Measurements from ENCODE around the gene GUCY1A2. TPM values are rescaled to one million over a fixed set of nuclear protein-coding genes. Genes with fewer than 3 reads are reported as not detected.
"Not testable (repeated sequence)": the region's sequence is repeated elsewhere in the genome, so short reads cannot be mapped to it uniquely, and the experiment has no call there.

GUCY1A2 gene
- polyA plus RNA-seq (under 0.01 TPM in 2 of 3 replicates, not detected in the other), polyA minus RNA-seq (not detected in 3 replicates)
- polyA plus RNA-seq (2011; ENCODE audit: low read depth) = not detected
- polyA plus RNA-seq (2011; cell fraction: cytosol; rRNA removed) = under 0.01 TPM in 1 of 2 replicates, not detected in the other
- 0.01 TPM in 1 of 2 replicates, not detected in the other for polyA plus RNA-seq (2011; cell fraction: nucleus; rRNA removed)
- polyA plus RNA-seq (2012; ENCODE audit: low replicate concordance) = not detected in 2 replicates
- polyA minus RNA-seq (2011; cell fraction: cytosol; rRNA and poly(A)+ RNA removed) = not detected
- not detected in 2 replicates for polyA minus RNA-seq (2011; cell fraction: nucleus; rRNA and poly(A)+ RNA removed)

GRCh38 chr11:107018219-107018901 lies at the start of gene GUCY1A2:
Gene GUCY1A2 (minus strand): TSS chr11:107018476. CDS start chr11:107018055, 421 bp downstream.
- peaks cover 9% of the 10 kb centered on the region for H3K4me1 ChIP-seq (ENCODE audit: control insufficient read depth, extremely low read depth, insufficient read depth, low read length)
- H3K9me3 ChIP-seq (ENCODE audit: control insufficient read depth, low read depth, low read length) = no peaks in the 10 kb centered on the region
- FAIRE-seq = no peak
- TF ChIP-seq EZH2 (IDR thresholded peaks at IDR 0.05; ENCODE audit: low read length) = no peak
- TF ChIP-seq CTCF (optimal IDR thresholded peaks at IDR 0.05 in 1 of 3, IDR thresholded peaks at IDR 0.05 in 1 of 3, conservative IDR thresholded peaks at IDR 0.05 in 1 of 3; ENCODE audit: extremely low read depth in 1 of 3, insufficient read depth in 2 of 3, low read length in 3 of 3) = no peak
- no peak for DNase-seq (ENCODE audit: low read depth, low spot score)
- no peak within 1 kb of the TSS for H3K27ac ChIP-seq (ENCODE audit: control insufficient read depth, insufficient read depth, low read length)
- H3K79me2 ChIP-seq (ENCODE audit: control insufficient read depth, insufficient read depth, low read length) = no peaks in the 10 kb centered on the region
- peaks cover 29% of the 10 kb centered on the region for H3K27me3 ChIP-seq (ENCODE audit: control insufficient read depth, extremely low read depth, insufficient read depth, low read length)
- dilution Hi-C loops (cut with MboI; ENCODE audit: extremely low pct_ligation_motif_present, low sequenced_read_pairs) = no loop called here
- H4K20me1 ChIP-seq (ENCODE audit: control insufficient read depth, extremely low read depth, insufficient read depth, low read length) = peaks cover 3% of the 10 kb centered on the region
- H3K9ac ChIP-seq (ENCODE audit: control insufficient read depth, extremely low read depth, insufficient read depth, low read length) = no peak within 1 kb of the TSS
- H3K9me1 ChIP-seq (ENCODE audit: control insufficient read depth, extremely low read depth, insufficient read depth, low read length) = no peaks in the 10 kb centered on the region
- peak within 1 kb of the TSS; percentile 16 to 53 (median 53) for H3K4me3 ChIP-seq (ENCODE audit: control insufficient read depth in 2 of 3, extremely low read depth in 1 of 3, insufficient read depth in 2 of 3, low read depth in 1 of 3, low read length in 3 of 3)
- H3K4me2 ChIP-seq (ENCODE audit: control insufficient read depth, extremely low read depth, insufficient read depth, low read depth, low read length) = peak within 1 kb of the TSS; percentile 82
- peak within 1 kb of the TSS; percentile 58 for H2AFZ ChIP-seq (ENCODE audit: control insufficient read depth, low read length)
- H3K36me3 ChIP-seq (ENCODE audit: control insufficient read depth in 2 of 2, extremely low read depth in 1 of 2, insufficient read depth in 2 of 2, low read length in 2 of 2) = no peaks in the 10 kb centered on the region

- Histone ChIP-seq H3K4me1 (ENCODE audit: control insufficient read depth, extremely low read depth, insufficient read depth, low read length) (no peaks in the 10 kb centered on the region), H3K9me3 (ENCODE audit: control insufficient read depth, low read depth, low read length) (no peaks in the 10 kb centered on the region), H3K9me1 (ENCODE audit: control insufficient read depth, extremely low read depth, insufficient read depth, low read length) (no peaks in the 10 kb centered on the region), H3K9ac (ENCODE audit: control insufficient read depth, extremely low read depth, insufficient read depth, low read length) (no peak overlapping the region), H3K36me3 (ENCODE audit: control insufficient read depth in 2 of 2, extremely low read depth in 1 of 2, insufficient read depth in 2 of 2, low read length in 2 of 2) (no peaks in the 10 kb centered on the region), H3K27ac (ENCODE audit: control insufficient read depth, insufficient read depth, low read length) (no peak overlapping the region), H3K4me2 (ENCODE audit: control insufficient read depth, extremely low read depth, insufficient read depth, low read depth, low read length) (no peak overlapping the region), H3K27me3 (ENCODE audit: control insufficient read depth, extremely low read depth, insufficient read depth, low read length) (no peaks in the 10 kb centered on the region), H2AFZ (ENCODE audit: control insufficient read depth, low read length) (no peak overlapping the region), H4K20me1 (ENCODE audit: control insufficient read depth, extremely low read depth, insufficient read depth, low read length) (no peaks in the 10 kb centered on the region), H3K4me3 (ENCODE audit: control insufficient read depth in 2 of 3, extremely low read depth in 1 of 3, insufficient read depth in 2 of 3, low read depth in 1 of 3, low read length in 3 of 3) (no peak overlapping the region), H3K79me2 (ENCODE audit: control insufficient read depth, insufficient read depth, low read length) (no peaks in the 10 kb centered on the region)
- no peak for DNase-seq (ENCODE audit: low read depth, low spot score)
- no peak for TF ChIP-seq CTCF (optimal IDR thresholded peaks at IDR 0.05 in 1 of 3, IDR thresholded peaks at IDR 0.05 in 1 of 3, conservative IDR thresholded peaks at IDR 0.05 in 1 of 3; ENCODE audit: extremely low read depth in 1 of 3, insufficient read depth in 2 of 3, low read length in 3 of 3)
- no peak for TF ChIP-seq EZH2 (IDR thresholded peaks at IDR 0.05; ENCODE audit: low read length)
- dilution Hi-C loops (cut with MboI; ENCODE audit: extremely low pct_ligation_motif_present, low sequenced_read_pairs) = no loop called here
- FAIRE-seq = no peak
These were observed 36.1 kb upstream of the GUCY1A2 start for GRCh38 chr11:107054391-107054790.

GRCh38 chr11:107051332-107051731 lies 33.1 kb upstream of the GUCY1A2 start:
- not testable (repeated sequence) for H3K4me2 ChIP-seq (ENCODE audit: control insufficient read depth, extremely low read depth, insufficient read depth, low read depth, low read length); FAIRE-seq

More at GRCh38 chr11:107051332-107051731, 33.1 kb upstream of the GUCY1A2 start:
- H3K27me3 ChIP-seq (ENCODE audit: control insufficient read depth, extremely low read depth, insufficient read depth, low read length); H4K20me1 ChIP-seq (ENCODE audit: control insufficient read depth, extremely low read depth, insufficient read depth, low read length); H3K79me2 ChIP-seq (ENCODE audit: control insufficient read depth, insufficient read depth, low read length); H3K4me3 ChIP-seq (ENCODE audit: control insufficient read depth in 2 of 3, extremely low read depth in 1 of 3, insufficient read depth in 2 of 3, low read depth in 1 of 3, low read length in 3 of 3); H3K9me1 ChIP-seq (ENCODE audit: control insufficient read depth, extremely low read depth, insufficient read depth, low read length); H3K4me1 ChIP-seq (ENCODE audit: control insufficient read depth, extremely low read depth, insufficient read depth, low read length); DNase-seq (ENCODE audit: low read depth, low spot score); dilution Hi-C loops (cut with MboI; ENCODE audit: extremely low pct_ligation_motif_present, low sequenced_read_pairs); H2AFZ ChIP-seq (ENCODE audit: control insufficient read depth, low read length); H3K9ac ChIP-seq (ENCODE audit: control insufficient read depth, extremely low read depth, insufficient read depth, low read length); H3K27ac ChIP-seq (ENCODE audit: control insufficient read depth, insufficient read depth, low read length); H3K9me3 ChIP-seq (ENCODE audit: control insufficient read depth, low read depth, low read length); H3K36me3 ChIP-seq (ENCODE audit: control insufficient read depth in 2 of 2, extremely low read depth in 1 of 2, insufficient read depth in 2 of 2, low read length in 2 of 2): not testable (repeated sequence)

Measured in keratinocyte (primary cell).